ENCODE measurements around the gene ABCC1.

Gene ABCC1

GRCh38 chr16:16139061-16139460 is 189.6 kb downstream of the ABCC1 start:
- H3K9me3 ChIP-seq (ENCODE audit: control insufficient read depth, low read length) = no peaks in the 10 kb centered on the region
- no peak overlapping the region for H3K4me3 ChIP-seq (ENCODE audit: insufficient read depth, low read depth, low read length, poor library complexity, severe bottlenecking)
- no peaks in the 10 kb centered on the region for H3K4me1 ChIP-seq (ENCODE audit: control insufficient read depth, insufficient read depth, low read length, poor library complexity, severe bottlenecking)
- H3K27me3 ChIP-seq (replicated peaks; ENCODE audit: control insufficient read depth, insufficient read depth, low read length, poor library complexity, severe bottlenecking) = no peaks in the 10 kb centered on the region
- no peak for DNase-seq
- peaks cover 87% of the 10 kb centered on the region for H3K36me3 ChIP-seq (ENCODE audit: control insufficient read depth, insufficient read depth, low read length)
- no peak overlapping the region for H3K27ac ChIP-seq (ENCODE audit: insufficient read depth, low read length, poor library complexity, severe bottlenecking)

- no peaks in the 10 kb centered on the region for H3K9me3 ChIP-seq (ENCODE audit: control insufficient read depth, low read length)
- H3K27ac ChIP-seq (ENCODE audit: insufficient read depth, low read length, poor library complexity, severe bottlenecking) = no peak overlapping the region
- no peak for DNase-seq
- H3K36me3 ChIP-seq (ENCODE audit: control insufficient read depth, insufficient read depth, low read length) = peaks cover 80% of the 10 kb centered on the region
- no peaks in the 10 kb centered on the region for H3K27me3 ChIP-seq (replicated peaks; ENCODE audit: control insufficient read depth, insufficient read depth, low read length, poor library complexity, severe bottlenecking)
- H3K4me1 ChIP-seq (ENCODE audit: control insufficient read depth, insufficient read depth, low read length, poor library complexity, severe bottlenecking) = no peaks in the 10 kb centered on the region
- no peak overlapping the region for H3K4me3 ChIP-seq (ENCODE audit: insufficient read depth, low read depth, low read length, poor library complexity, severe bottlenecking)
Observed at GRCh38 chr16:16139806-16140205, 190.4 kb downstream of the ABCC1 start.

GRCh38 chr16:16140537-16140936 is 191.1 kb downstream of the ABCC1 start:
- Histone ChIP-seq H3K4me3 (ENCODE audit: insufficient read depth, low read depth, low read length, poor library complexity, severe bottlenecking) (no peak overlapping the region), H3K36me3 (ENCODE audit: control insufficient read depth, insufficient read depth, low read length) (peaks cover 73% of the 10 kb centered on the region), H3K27me3 (replicated peaks; ENCODE audit: control insufficient read depth, insufficient read depth, low read length, poor library complexity, severe bottlenecking) (no peaks in the 10 kb centered on the region), H3K27ac (ENCODE audit: insufficient read depth, low read length, poor library complexity, severe bottlenecking) (no peak overlapping the region), H3K4me1 (ENCODE audit: control insufficient read depth, insufficient read depth, low read length, poor library complexity, severe bottlenecking) (no peaks in the 10 kb centered on the region), H3K9me3 (ENCODE audit: control insufficient read depth, low read length) (no peaks in the 10 kb centered on the region)
- DNase-seq = no peak

- Histone ChIP-seq H3K4me3 (ENCODE audit: insufficient read depth, low read depth, low read length, poor library complexity, severe bottlenecking) (no peak overlapping the region), H3K27ac (ENCODE audit: insufficient read depth, low read length, poor library complexity, severe bottlenecking) (no peak overlapping the region), H3K9me3 (ENCODE audit: control insufficient read depth, low read length) (no peaks in the 10 kb centered on the region), H3K4me1 (ENCODE audit: control insufficient read depth, insufficient read depth, low read length, poor library complexity, severe bottlenecking) (no peaks in the 10 kb centered on the region), H3K36me3 (ENCODE audit: control insufficient read depth, insufficient read depth, low read length) (peaks cover 71% of the 10 kb centered on the region), H3K27me3 (replicated peaks; ENCODE audit: control insufficient read depth, insufficient read depth, low read length, poor library complexity, severe bottlenecking) (no peaks in the 10 kb centered on the region)
- DNase-seq = no peak
Observed at GRCh38 chr16:16141141-16141540, 191.7 kb downstream of the ABCC1 start.

GRCh38 chr16:16141784-16142396 is 192.5 kb downstream of the ABCC1 start:
- H3K27me3 ChIP-seq (replicated peaks; ENCODE audit: control insufficient read depth, insufficient read depth, low read length, poor library complexity, severe bottlenecking) = no peaks in the 10 kb centered on the region
- H3K36me3 ChIP-seq (ENCODE audit: control insufficient read depth, insufficient read depth, low read length) = peaks cover 67% of the 10 kb centered on the region
- no peak overlapping the region for H3K27ac ChIP-seq (ENCODE audit: insufficient read depth, low read length, poor library complexity, severe bottlenecking)
- no peak overlapping the region for H3K4me3 ChIP-seq (ENCODE audit: insufficient read depth, low read depth, low read length, poor library complexity, severe bottlenecking)
- no peak for DNase-seq
- no peaks in the 10 kb centered on the region for H3K9me3 ChIP-seq (ENCODE audit: control insufficient read depth, low read length)
- H3K4me1 ChIP-seq (ENCODE audit: control insufficient read depth, insufficient read depth, low read length, poor library complexity, severe bottlenecking) = no peaks in the 10 kb centered on the region

GRCh38 chr16:16143038-16143763 is 193.8 kb downstream of the ABCC1 start:
- Histone ChIP-seq H3K9me3 (ENCODE audit: control insufficient read depth, low read length) (no peaks in the 10 kb centered on the region), H3K4me1 (ENCODE audit: control insufficient read depth, insufficient read depth, low read length, poor library complexity, severe bottlenecking) (no peaks in the 10 kb centered on the region), H3K27me3 (replicated peaks; ENCODE audit: control insufficient read depth, insufficient read depth, low read length, poor library complexity, severe bottlenecking) (no peaks in the 10 kb centered on the region), H3K36me3 (ENCODE audit: control insufficient read depth, insufficient read depth, low read length) (peaks cover 61% of the 10 kb centered on the region), H3K27ac (ENCODE audit: insufficient read depth, low read length, poor library complexity, severe bottlenecking) (no peak overlapping the region), H3K4me3 (ENCODE audit: insufficient read depth, low read depth, low read length, poor library complexity, severe bottlenecking) (no peak overlapping the region)
- DNase-seq = no peak

GRCh38 chr16:16143931-16144330 is 194.5 kb downstream of the ABCC1 start:
- peaks cover 53% of the 10 kb centered on the region for H3K36me3 ChIP-seq (ENCODE audit: control insufficient read depth, insufficient read depth, low read length)
- no peak overlapping the region for H3K27ac ChIP-seq (ENCODE audit: insufficient read depth, low read length, poor library complexity, severe bottlenecking)
- H3K27me3 ChIP-seq (replicated peaks; ENCODE audit: control insufficient read depth, insufficient read depth, low read length, poor library complexity, severe bottlenecking) = no peaks in the 10 kb centered on the region
- no peak overlapping the region for H3K4me3 ChIP-seq (ENCODE audit: insufficient read depth, low read depth, low read length, poor library complexity, severe bottlenecking)
- no peak for DNase-seq
- no peaks in the 10 kb centered on the region for H3K4me1 ChIP-seq (ENCODE audit: control insufficient read depth, insufficient read depth, low read length, poor library complexity, severe bottlenecking)
- no peaks in the 10 kb centered on the region for H3K9me3 ChIP-seq (ENCODE audit: control insufficient read depth, low read length)

GRCh38 chr16:16144416-16144815 is 195.0 kb downstream of the ABCC1 start:
- H3K4me3 ChIP-seq (ENCODE audit: insufficient read depth, low read depth, low read length, poor library complexity, severe bottlenecking) = no peak overlapping the region
- DNase-seq = no peak
- H3K4me1 ChIP-seq (ENCODE audit: control insufficient read depth, insufficient read depth, low read length, poor library complexity, severe bottlenecking) = no peaks in the 10 kb centered on the region
- H3K27me3 ChIP-seq (replicated peaks; ENCODE audit: control insufficient read depth, insufficient read depth, low read length, poor library complexity, severe bottlenecking) = no peaks in the 10 kb centered on the region
- no peaks in the 10 kb centered on the region for H3K9me3 ChIP-seq (ENCODE audit: control insufficient read depth, low read length)
- H3K27ac ChIP-seq (ENCODE audit: insufficient read depth, low read length, poor library complexity, severe bottlenecking) = no peak overlapping the region
- H3K36me3 ChIP-seq (ENCODE audit: control insufficient read depth, insufficient read depth, low read length) = peaks cover 49% of the 10 kb centered on the region

GRCh38 chr16:16145286-16145685 is 195.9 kb downstream of the ABCC1 start:
- Histone ChIP-seq H3K9me3 (ENCODE audit: control insufficient read depth, low read length) (no peaks in the 10 kb centered on the region), H3K4me3 (ENCODE audit: insufficient read depth, low read depth, low read length, poor library complexity, severe bottlenecking) (no peak overlapping the region), H3K36me3 (ENCODE audit: control insufficient read depth, insufficient read depth, low read length) (peaks cover 40% of the 10 kb centered on the region), H3K4me1 (ENCODE audit: control insufficient read depth, insufficient read depth, low read length, poor library complexity, severe bottlenecking) (no peaks in the 10 kb centered on the region), H3K27ac (ENCODE audit: insufficient read depth, low read length, poor library complexity, severe bottlenecking) (no peak overlapping the region), H3K27me3 (replicated peaks; ENCODE audit: control insufficient read depth, insufficient read depth, low read length, poor library complexity, severe bottlenecking) (no peaks in the 10 kb centered on the region)
- DNase-seq = no peak

- H3K36me3 ChIP-seq (ENCODE audit: control insufficient read depth, insufficient read depth, low read length) = peaks cover 27% of the 10 kb centered on the region
- no peak overlapping the region for H3K27ac ChIP-seq (ENCODE audit: insufficient read depth, low read length, poor library complexity, severe bottlenecking)
- H3K4me3 ChIP-seq (ENCODE audit: insufficient read depth, low read depth, low read length, poor library complexity, severe bottlenecking) = no peak overlapping the region
- H3K4me1 ChIP-seq (ENCODE audit: control insufficient read depth, insufficient read depth, low read length, poor library complexity, severe bottlenecking) = no peaks in the 10 kb centered on the region
- DNase-seq = no peak
- H3K9me3 ChIP-seq (ENCODE audit: control insufficient read depth, low read length) = no peaks in the 10 kb centered on the region
- H3K27me3 ChIP-seq (replicated peaks; ENCODE audit: control insufficient read depth, insufficient read depth, low read length, poor library complexity, severe bottlenecking) = no peaks in the 10 kb centered on the region
Observed at GRCh38 chr16:16146380-16147315, 197.2 kb downstream of the ABCC1 start.
